Measurements from ENCODE around the gene MAN2A2. TPM values are rescaled to one million over a fixed set of nuclear protein-coding genes. Genes with fewer than 3 reads are reported as not detected.

The MAN2A2 gene
- total RNA-seq, 1 donor from 2014 or later, result 60.2 TPM

GRCh38 chr15:90959028-90959595 is 56.0 kb downstream of the MAN2A2 start:
- Mint-ChIP-seq H3K4me1 (ENCODE audit: unreplicated experiment) (peaks cover 12% of the 10 kb centered on the region), H3K9me3 (no peaks in the 10 kb centered on the region), H3K27me3 (no peaks in the 10 kb centered on the region), H3K4me3 (peak overlapping the region; percentile 49), H3K36me3 (peaks cover 11% of the 10 kb centered on the region), H3K27ac (no peak overlapping the region)
- TF ChIP-seq CTCF (conservative IDR thresholded peaks at IDR 0.05), result no peak
- DNase-seq (ENCODE audit: extremely low spot score, unreplicated experiment), result no peak

- Mint-ChIP-seq H3K27me3 (no peaks in the 10 kb centered on the region), H3K9me3 (no peaks in the 10 kb centered on the region), H3K4me3 (peak overlapping the region; percentile 49), H3K27ac (peak overlapping the region; percentile 50), H3K4me1 (ENCODE audit: unreplicated experiment) (peaks cover 12% of the 10 kb centered on the region), H3K36me3 (peaks cover 11% of the 10 kb centered on the region)
- no peak for TF ChIP-seq CTCF (conservative IDR thresholded peaks at IDR 0.05)
- DNase-seq (ENCODE audit: extremely low spot score, unreplicated experiment), result no peak
These were observed 56.8 kb downstream of the MAN2A2 start for GRCh38 chr15:90959894-90960293.

- peaks cover 12% of the 10 kb centered on the region for H3K4me1 Mint-ChIP-seq (ENCODE audit: unreplicated experiment)
- TF ChIP-seq CTCF (conservative IDR thresholded peaks at IDR 0.05), result no peak
- H3K27ac Mint-ChIP-seq, result no peak overlapping the region
- H3K4me3 Mint-ChIP-seq, result no peak overlapping the region
- no peaks in the 10 kb centered on the region for H3K9me3 Mint-ChIP-seq
- DNase-seq (ENCODE audit: extremely low spot score, unreplicated experiment), result no peak
- H3K27me3 Mint-ChIP-seq, result no peaks in the 10 kb centered on the region
- peaks cover 11% of the 10 kb centered on the region for H3K36me3 Mint-ChIP-seq
These were observed 57.4 kb downstream of the MAN2A2 start for GRCh38 chr15:90960298-90961091.

- H3K27ac Mint-ChIP-seq, result no peak overlapping the region
- no peak overlapping the region for H3K4me3 Mint-ChIP-seq
- no peaks in the 10 kb centered on the region for H3K9me3 Mint-ChIP-seq
- H3K4me1 Mint-ChIP-seq (ENCODE audit: unreplicated experiment), result peaks cover 3% of the 10 kb centered on the region
- no peaks in the 10 kb centered on the region for H3K27me3 Mint-ChIP-seq
- H3K36me3 Mint-ChIP-seq, result peaks cover 11% of the 10 kb centered on the region
- TF ChIP-seq CTCF (conservative IDR thresholded peaks at IDR 0.05), result no peak
- DNase-seq (ENCODE audit: extremely low spot score, unreplicated experiment), result no peak
These were observed 58.9 kb downstream of the MAN2A2 start for GRCh38 chr15:90962021-90962420.

GRCh38 chr15:90966262-90966661 is 63.2 kb downstream of the MAN2A2 start:
- Mint-ChIP-seq H3K9me3 (no peaks in the 10 kb centered on the region), H3K4me3 (no peak overlapping the region), H3K27ac (no peak overlapping the region), H3K36me3 (peaks cover 16% of the 10 kb centered on the region), H3K27me3 (no peaks in the 10 kb centered on the region), H3K4me1 (ENCODE audit: unreplicated experiment) (peaks cover 3% of the 10 kb centered on the region)
- no peak for TF ChIP-seq CTCF (conservative IDR thresholded peaks at IDR 0.05)
- DNase-seq (ENCODE audit: extremely low spot score, unreplicated experiment), result no peak

Data from type B pancreatic cell (in vitro differentiated cells).